Transverse colon (tissue), 4 donors: ENCODE measurements around the gene SLC4A8. TPM values are rescaled to one million over a fixed set of nuclear protein-coding genes. Genes with fewer than 3 reads are reported as not detected.

Experiments
- DNase-seq: peaks from one replicate; pipeline ENCODE4 v3.0.0-alpha.2; 2019
- H3K27ac ChIP-seq, 4 donors: fragments of 200-600 bp; sonication (generic); 2 replicates each; pipeline ENCODE4 v1.5.1; 2016 to 2018; ENCODE audit warnings: inconsistent platforms in 4 of 4
- H3K27me3 ChIP-seq: fragments of 200-600 bp; sonication (generic); 2 replicates; pipeline ENCODE4 v1.5.1; 2017; ENCODE audit warnings: inconsistent platforms
- H3K36me3 ChIP-seq, 4 donors: fragments of 200-600 bp; sonication (generic); 2 replicates each; pipeline ENCODE4 v1.5.1; 2017 to 2019; ENCODE audit warnings: inconsistent platforms in 4 of 4
- H3K4me1 ChIP-seq, 4 donors: fragments of 200-600 bp; sonication (generic); 2 replicates each; pipeline ENCODE4 v1.5.1; 2017 to 2020; ENCODE audit warnings: inconsistent platforms in 4 of 4
- H3K4me3 ChIP-seq, 4 donors: fragments of 200-600 bp; sonication (generic); 1 replicate in 1 of 4; 2 replicates in 3 of 4; pipeline versions ENCODE4 v1.5.1 to v1.6.1; 2017 to 2019; ENCODE audit warnings: inconsistent platforms in 4 of 4
- H3K9me3 ChIP-seq, 2 donors: fragments of 200-600 bp; sonication (generic); 2 replicates each; pipeline ENCODE4 v1.5.1; 2017 to 2019; ENCODE audit warnings: inconsistent platforms in 2 of 2
- CTCF ChIP-seq, 5 experiments: fragments of 200-600 bp in 3 of 5; fragments of 450-650 bp in 2 of 5; sonication (generic) in 3 of 5; IDR thresholded peaks; 1 replicate in 2 of 5; 2 replicates in 3 of 5; pipeline ENCODE4 v1.5.1; 2016 to 2017; ENCODE audit warnings: antibody characterized with exemption in 5 of 5, inconsistent platforms in 3 of 5, mild to moderate bottlenecking in 2 of 5, moderate library complexity in 1 of 5
- EP300 ChIP-seq: sonication (generic); formaldehyde crosslinking; IDR thresholded peaks from one replicate; pipeline ENCODE4 v1.6.1; 2017; ENCODE audit warnings: antibody characterized with exemption, low read depth
- POLR2A ChIP-seq: fragments of 450-650 bp; IDR thresholded peaks from one replicate; pipeline ENCODE4 v1.6.1; 2016; ENCODE audit warnings: antibody characterized with exemption, mild to moderate bottlenecking, moderate library complexity
- POLR2AphosphoS5 ChIP-seq, 3 donors: sonication (generic); formaldehyde crosslinking; IDR thresholded peaks; one replicate each; pipeline ENCODE4 v1.6.1; 2016; ENCODE audit warnings: antibody characterized with exemption in 3 of 3
- WGBS, 2 donors: methylation state at CpG; one replicate each; pipeline ENCODE4 v1.1.5; 2018; ENCODE audit warnings: low coverage in 1 of 2; 5-methylcytosine and 5-hydroxymethylcytosine counted together
- in situ Hi-C, 4 donors: fragments of 200-750 bp; cut with MboI; loops; one replicate each; pipeline versions ENCODE4 v1.15.0 to v1.15.1; 2017; ENCODE audit warnings: low sequenced_read_pairs in 3 of 4, low pct_ligation_motif_present in 1 of 4, low pct_unique_long_range_greater_than_20kb in 1 of 4
- intact Hi-C: fragments of 100-400 bp; cut with DNase I; formaldehyde crosslinking; loops from one replicate; pipeline ENCODE4 v1.15.1; 2023; ENCODE audit warnings: low total_unique reads
- total RNA-seq, 4 donors: library from RNA; depleted of rRNA; stranded (reverse); fragments of >200 nt; gene quantifications; one replicate each; pipeline ENCODE4 v1.1.0, GENCODE V29; 2016

Gene SLC4A8
- total RNA-seq, 4 donors from 2014 or later: 0.64 to 2.2 (median 1.1) TPM; not detected in 1

GRCh38 chr12:51525518-51525917 lies 100.9 kb downstream of the SLC4A8 start:
- no peak for TF ChIP-seq POLR2A
- TF ChIP-seq POLR2AphosphoS5 (IDR thresholded peaks at IDR 0.05): no peak
- TF ChIP-seq CTCF (IDR thresholded peaks at IDR 0.05): no peak
- TF ChIP-seq EP300: no peak
- H3K9me3 ChIP-seq: no peaks in the 10 kb centered on the region
- H3K36me3 ChIP-seq: no peaks in the 10 kb centered on the region
- no peak overlapping the region for H3K4me3 ChIP-seq
- WGBS, 2 donors: 90% methylated on average over 11 of the region's 11 CpGs; no CpG with 5 or more reads in 1 of the 2 donors
- intact Hi-C loops: loop anchor here (10.0 kb wide), 1 partner anchor 101 kb away; the partner anchor contains the start of gene SLC4A8
- H3K27ac ChIP-seq: no peak overlapping the region
- no peaks in the 10 kb centered on the region for H3K4me1 ChIP-seq
- no peak for DNase-seq
- in situ Hi-C loops: loop anchor here in 3 of 4 donors (5.0 to 25.0 kb wide), 3 partner anchors 101 to 287 kb away; partner anchors contain the start of gene SLC4A8 (in 3 of the 3)
- no peaks in the 10 kb centered on the region for H3K27me3 ChIP-seq

DNA sequence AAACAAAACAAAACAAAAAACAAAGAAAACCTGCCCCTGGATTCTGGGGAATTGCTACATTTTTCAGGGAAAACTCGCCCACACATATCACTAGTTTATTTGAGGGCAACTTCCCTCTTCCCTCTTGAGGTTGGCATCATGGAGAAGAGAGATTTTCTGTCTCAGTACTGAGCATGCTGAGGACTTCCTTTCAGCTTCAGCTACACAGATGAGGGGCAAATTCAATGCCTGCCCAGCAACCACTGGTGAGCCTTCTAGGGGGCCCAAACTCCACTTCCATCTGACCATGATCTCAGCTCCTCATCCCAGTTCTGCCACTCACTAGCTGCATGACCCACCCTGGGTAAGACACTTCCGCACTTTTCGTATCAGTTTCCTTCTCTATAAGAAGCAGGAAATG lies 103.3 kb downstream of the SLC4A8 start:
- TF ChIP-seq CTCF (IDR thresholded peaks at IDR 0.05): no peak
- TF ChIP-seq EP300: no peak
- TF ChIP-seq POLR2AphosphoS5 (IDR thresholded peaks at IDR 0.05): no peak
- no peak for TF ChIP-seq POLR2A
- intact Hi-C loops: loop anchor here (10.0 kb wide), 1 partner anchor 103 kb away; the partner anchor contains the start of gene SLC4A8
- H3K4me1 ChIP-seq: peaks cover 0 to 2% (median 0%) of the 10 kb centered on the region in 4 donors
- no peaks in the 10 kb centered on the region for H3K36me3 ChIP-seq
- no peak overlapping the region for H3K27ac ChIP-seq
- peaks cover 9% of the 10 kb centered on the region for H3K27me3 ChIP-seq
- no peak for DNase-seq
- in situ Hi-C loops: loop anchor here in 3 of 4 donors (5.0 to 25.0 kb wide), 3 partner anchors 103 to 284 kb away; partner anchors contain the start of gene SLC4A8 (in 3 of the 3)
- no peak overlapping the region for H3K4me3 ChIP-seq
- 71 to 83% methylated on average over 3 of the region's 3 CpGs for WGBS, 2 donors
- H3K9me3 ChIP-seq: no peaks in the 10 kb centered on the region

GRCh38 chr12:51528852-51529650 lies 104.4 kb downstream of the SLC4A8 start:
- H3K4me1 ChIP-seq: peaks cover 0 to 2% (median 0%) of the 10 kb centered on the region in 4 donors
- intact Hi-C loops: loop anchor here (10.0 kb wide), 1 partner anchor 104 kb away; the partner anchor contains the start of gene SLC4A8
- TF ChIP-seq EP300 (no peak), CTCF (IDR thresholded peaks at IDR 0.05) (no peak), POLR2A (no peak), POLR2AphosphoS5 (IDR thresholded peaks at IDR 0.05) (no peak)
- WGBS, 2 donors: 74 to 85% methylated on average over 3 to 6 of the region's 6 CpGs
- no peak for DNase-seq
- H3K27me3 ChIP-seq: peaks cover 12% of the 10 kb centered on the region
- H3K36me3 ChIP-seq: no peaks in the 10 kb centered on the region
- in situ Hi-C loops: loop anchor here in 3 of 4 donors (5.0 to 25.0 kb wide), 3 partner anchors 104 to 283 kb away; partner anchors contain the start of gene SLC4A8 (in 3 of the 3)
- no peak overlapping the region for H3K27ac ChIP-seq
- H3K4me3 ChIP-seq: no peak overlapping the region
- no peaks in the 10 kb centered on the region for H3K9me3 ChIP-seq

DNA sequence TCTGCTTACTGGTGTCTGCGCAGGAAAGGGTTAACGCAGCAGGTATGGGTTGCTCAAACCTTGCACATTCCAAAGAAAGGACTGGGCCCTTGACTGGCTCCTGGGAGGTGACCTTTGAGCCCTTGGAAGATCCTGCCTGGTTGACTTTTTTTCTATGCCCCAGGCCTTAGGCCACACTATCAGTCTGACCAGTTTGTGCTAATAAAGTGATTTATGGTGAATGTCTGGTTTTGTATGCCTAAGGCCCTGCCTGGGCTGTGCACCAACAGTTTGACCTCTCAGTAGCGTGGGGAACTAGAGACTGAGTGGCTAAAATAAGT lies 105.0 kb downstream of the SLC4A8 start:
- H3K4me1 ChIP-seq: peaks cover 0 to 2% (median 0%) of the 10 kb centered on the region in 4 donors
- intact Hi-C loops: loop anchor here (10.0 kb wide), 1 partner anchor 105 kb away; the partner anchor contains the start of gene SLC4A8
- 87% methylated on average over 3 of the region's 3 CpGs; no CpG with 5 or more reads in 1 of the 2 donors for WGBS, 2 donors
- H3K4me3 ChIP-seq: no peak overlapping the region
- TF ChIP-seq EP300 (no peak), POLR2AphosphoS5 (IDR thresholded peaks at IDR 0.05) (no peak), POLR2A (no peak), CTCF (IDR thresholded peaks at IDR 0.05) (no peak)
- H3K27ac ChIP-seq: no peak overlapping the region
- in situ Hi-C loops: loop anchor here in 3 of 4 donors (5.0 to 25.0 kb wide), 3 partner anchors 105 to 283 kb away; partner anchors contain the start of gene SLC4A8 (in 3 of the 3)
- H3K9me3 ChIP-seq: no peaks in the 10 kb centered on the region
- no peaks in the 10 kb centered on the region for H3K36me3 ChIP-seq
- H3K27me3 ChIP-seq: peaks cover 16% of the 10 kb centered on the region
- no peak for DNase-seq
